ENCODE results near the gene PRSS33.

PRSS33 gene

GRCh38 chr16:2778630-2778958, 8.8 kb downstream of the PRSS33 start:
- no peak for DNase-seq

DNA sequence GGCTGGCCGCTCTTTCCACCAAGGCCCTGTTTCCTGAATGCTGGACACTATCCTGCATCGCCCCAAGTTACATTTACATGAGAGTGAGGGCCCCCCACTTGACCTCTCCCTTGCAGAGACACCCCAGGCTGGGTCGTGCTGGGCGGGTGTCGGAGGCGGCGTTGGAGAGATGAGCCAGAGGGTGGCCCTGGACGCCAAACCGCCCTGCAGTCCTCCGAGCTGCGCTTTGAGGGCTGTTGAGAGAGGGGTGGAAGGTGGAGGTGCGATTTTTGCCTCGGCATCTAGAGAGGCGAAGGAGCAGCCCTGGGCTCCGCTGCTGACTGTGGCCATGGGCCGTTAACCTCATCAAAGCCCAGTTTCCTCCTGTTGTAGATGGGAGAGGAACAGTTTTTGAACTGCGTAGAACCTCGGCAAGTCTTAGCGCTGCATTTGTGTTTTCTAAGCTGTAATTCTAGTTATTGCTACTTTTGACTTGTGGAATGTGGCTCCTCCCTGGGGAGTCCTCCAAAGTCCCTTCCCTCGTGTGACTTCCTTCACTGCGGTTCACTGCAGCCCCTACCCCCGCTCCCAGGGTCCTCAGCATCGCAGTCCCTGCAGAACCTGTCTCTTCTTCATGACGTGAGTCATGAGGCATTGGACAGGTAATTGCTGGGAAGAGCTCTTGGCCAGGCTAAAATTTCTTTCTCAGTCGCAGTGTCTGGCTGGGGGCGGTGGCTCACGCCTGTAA, 9.3 kb downstream of the PRSS33 start:
- peak in 12 of 58 donors; percentile 19 to 67 (median 56) for DNase-seq

- peak; percentile 25 to 91 (median 79) for DNase-seq
These were observed 10.0 kb downstream of the PRSS33 start, which contains the start of gene ELOB for GRCh38 chr16:2777231-2777902. Gene ELOB (minus strand): TSS chr16:2777280. CDS start chr16:2777239, 41 bp downstream.

DNA sequence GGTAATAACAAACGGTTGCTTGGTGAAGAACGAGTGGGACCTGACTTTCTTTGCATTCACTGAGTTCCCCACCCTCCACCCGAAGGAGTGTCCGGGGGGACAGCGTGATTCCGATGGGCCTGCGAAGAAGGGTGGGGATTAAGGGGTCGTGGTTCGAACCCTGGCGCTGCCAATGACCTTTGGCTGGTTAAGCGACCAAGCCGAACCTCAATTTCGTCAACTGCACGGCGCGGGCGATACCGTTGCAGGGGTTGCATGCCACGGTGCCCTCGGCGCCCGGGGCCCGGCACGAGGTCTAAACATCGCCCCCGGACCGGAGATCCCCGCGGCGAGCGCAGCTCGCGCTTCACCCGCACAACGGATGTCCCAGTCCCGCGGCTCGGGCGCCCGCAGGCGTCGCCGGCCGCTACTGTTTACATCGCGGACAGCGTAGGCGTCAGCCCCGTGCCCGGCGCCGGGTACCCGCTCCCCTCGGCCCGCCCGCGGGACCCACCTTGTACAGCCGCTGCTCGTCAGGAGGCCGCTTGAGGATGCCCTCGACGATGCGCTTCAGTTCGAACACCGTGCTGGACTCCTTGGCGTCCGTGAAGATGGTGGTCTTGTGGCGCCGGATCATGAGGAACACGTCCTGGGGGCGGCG, 10.7 kb downstream of the PRSS33 start:
- DNase-seq: peak in 11 of 58 donors; percentile 45 to 70 (median 60)

GRCh38 chr16:2775765-2776499, 11.4 kb downstream of the PRSS33 start:
- DNase-seq: no peak

- no peak for DNase-seq
These were observed 12.1 kb downstream of the PRSS33 start for GRCh38 chr16:2775131-2775716.

DNA sequence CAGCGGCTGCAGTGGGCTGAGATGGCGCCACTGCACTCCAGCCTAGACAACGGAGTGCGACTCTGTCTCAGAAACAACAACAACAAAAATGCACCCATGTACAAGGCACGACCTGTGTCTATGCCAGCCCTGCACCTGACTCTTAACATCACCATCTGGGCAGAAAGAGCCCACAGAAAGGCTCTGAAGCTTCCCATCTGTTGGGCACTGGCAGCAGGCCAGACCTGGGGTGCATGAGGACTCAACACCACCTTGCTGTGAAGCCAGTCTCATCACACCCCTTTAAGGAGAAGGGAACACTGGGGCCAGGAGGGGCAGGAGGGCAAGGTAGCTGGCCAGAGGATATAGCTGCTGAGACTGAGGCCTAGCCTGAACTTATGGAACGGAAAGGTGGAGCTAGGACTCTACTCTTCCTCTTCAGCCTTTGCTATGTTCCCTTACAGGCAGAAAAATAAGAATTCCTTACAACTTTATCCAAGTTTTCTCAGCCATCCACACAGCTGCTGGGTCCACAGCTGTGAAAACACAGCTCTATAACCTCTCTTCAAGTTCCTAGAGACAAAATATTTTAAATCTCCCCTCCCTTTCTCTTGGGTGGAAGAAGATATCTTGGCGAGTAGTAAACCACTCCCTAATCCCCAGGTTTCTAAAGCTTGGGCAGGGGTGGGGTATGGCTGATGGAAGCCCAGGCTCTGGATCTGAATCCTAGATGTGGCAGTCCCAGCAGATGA, 13.0 kb downstream of the PRSS33 start:
- DNase-seq: no peak

GRCh38 chr16:2773188-2773968, 14.0 kb downstream of the PRSS33 start:
- no peak for DNase-seq

DNA sequence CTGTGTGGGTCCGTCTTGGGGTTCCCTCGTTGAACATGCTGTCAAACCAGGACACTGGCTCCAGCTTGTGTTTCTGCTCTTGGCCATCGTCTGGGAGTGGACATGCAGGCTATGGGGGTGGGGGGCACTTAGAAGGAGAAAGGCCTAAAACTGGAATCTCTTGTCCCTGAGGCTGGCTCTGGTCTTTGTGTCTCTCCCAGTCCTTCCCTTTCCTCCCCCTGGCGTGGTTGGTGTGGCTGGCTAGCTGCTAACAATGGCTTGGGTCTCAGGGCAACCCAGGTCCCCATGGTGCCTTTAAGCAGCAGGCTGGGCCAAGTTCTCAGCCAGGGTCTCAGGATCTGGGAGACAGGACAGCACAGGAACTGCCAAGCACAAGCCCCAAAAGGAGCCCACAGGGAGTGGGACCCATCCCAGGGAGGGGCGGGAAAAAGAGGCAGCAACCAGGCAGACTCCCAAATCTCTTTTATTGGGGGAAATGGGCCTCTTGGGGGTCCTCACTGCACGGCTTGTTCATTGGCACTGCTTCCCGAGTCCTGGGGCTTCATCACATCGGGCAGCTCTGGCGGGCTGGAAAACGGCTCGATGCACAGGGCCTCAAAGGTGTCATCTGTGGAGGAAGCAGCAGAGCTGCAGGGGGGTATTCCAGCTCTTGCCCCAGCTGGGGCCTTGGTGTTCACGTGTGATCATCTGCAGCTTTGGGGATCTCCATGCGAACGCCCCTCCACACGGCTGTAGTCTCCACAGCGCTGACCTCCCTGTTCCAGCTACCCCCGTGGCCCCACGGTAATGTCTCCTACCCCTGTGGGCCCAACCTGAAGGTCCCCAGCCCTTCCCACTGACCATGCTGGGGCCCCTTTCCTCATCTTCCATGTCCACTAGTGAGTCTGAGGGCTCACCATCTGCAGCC, 15.6 kb downstream of the PRSS33 start:
- DNase-seq: no peak

DNA sequence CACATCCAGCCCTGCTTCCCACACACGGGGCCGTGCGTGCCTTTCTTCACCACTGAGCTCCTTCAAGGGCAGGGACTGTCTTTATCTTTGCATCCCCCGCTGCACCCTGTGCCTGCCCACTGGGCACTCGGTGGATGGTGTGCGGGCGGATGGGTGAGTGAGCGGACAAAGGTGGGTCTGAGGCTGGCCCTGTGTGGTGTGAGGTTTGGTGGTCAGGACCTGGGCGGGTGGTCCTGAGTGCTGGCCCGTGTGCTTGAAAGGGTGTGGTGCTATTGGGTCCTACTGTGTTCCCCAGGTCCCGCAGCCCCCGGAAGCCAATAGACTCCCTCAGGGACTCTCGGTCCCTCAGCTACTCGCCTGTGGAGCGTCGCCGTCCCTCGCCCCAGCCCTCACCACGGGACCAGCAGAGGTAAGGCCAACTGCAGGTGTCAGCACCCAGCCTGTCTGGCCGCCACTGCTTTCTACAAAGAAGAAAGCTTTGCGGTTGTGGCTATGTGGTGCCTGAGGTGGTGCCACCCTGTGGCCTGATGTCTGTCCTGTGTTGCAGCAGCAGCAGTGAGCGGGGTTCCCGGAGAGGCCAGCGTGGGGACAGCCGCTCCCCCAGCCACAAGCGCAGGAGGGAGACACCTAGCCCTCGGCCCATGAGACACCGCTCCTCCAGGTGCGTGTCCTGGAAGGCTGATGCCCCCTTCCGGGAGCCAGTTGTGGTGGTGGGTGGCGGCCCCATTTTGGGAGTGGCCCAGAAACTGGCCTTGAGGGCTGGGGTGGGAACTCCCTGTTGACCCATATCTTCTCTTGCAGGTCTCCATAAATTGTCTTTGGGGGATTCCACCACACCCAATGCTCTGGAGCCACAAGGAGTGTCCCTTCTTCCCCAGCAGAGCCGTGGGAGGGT, 17.1 kb downstream of the PRSS33 start:
- no peak for DNase-seq

DNA sequence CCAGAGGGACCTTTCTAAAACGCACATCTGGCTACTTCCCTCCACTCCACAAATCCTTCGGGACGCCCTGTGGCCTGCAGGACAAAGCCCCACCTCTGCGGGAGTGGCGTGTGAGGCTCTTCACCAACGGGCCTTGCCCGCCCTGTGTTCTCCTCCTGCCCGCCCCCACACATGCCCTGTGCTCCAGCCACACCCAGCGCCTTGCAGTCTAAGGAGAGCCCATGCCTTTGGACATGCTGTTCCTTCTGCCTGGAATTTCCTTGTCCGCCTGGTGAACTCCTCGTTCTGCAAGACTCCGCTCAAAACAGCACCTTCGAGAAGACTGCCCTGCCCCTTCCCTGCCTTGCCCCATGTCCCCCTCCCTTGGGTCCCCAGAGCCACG, 17.7 kb downstream of the PRSS33 start:
- DNase-seq: no peak

DNA sequence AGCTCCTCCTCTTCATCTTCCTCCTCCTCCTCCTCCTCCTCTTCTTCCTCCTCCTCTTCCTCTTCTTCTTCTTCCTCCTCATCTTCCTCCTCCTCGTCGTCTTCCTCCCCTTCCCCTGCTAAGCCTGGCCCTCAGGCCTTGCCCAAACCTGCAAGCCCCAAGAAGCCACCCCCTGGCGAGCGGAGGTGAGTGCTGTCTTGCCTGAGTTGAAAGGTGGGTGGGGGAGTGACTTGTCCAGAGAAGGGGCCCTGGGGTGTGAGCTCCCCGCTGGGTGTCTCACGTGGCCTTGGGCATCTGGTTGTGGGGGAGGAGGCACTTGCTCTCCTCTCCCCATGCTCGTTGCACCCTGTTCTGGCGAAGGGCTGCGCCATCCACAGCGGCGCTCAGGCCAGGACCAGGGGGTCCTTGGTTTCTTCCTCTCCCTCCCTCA, 18.2 kb downstream of the PRSS33 start:
- DNase-seq: no peak

- DNase-seq: no peak
These were observed 18.8 kb downstream of the PRSS33 start for GRCh38 chr16:2768403-2769089.

DNA sequence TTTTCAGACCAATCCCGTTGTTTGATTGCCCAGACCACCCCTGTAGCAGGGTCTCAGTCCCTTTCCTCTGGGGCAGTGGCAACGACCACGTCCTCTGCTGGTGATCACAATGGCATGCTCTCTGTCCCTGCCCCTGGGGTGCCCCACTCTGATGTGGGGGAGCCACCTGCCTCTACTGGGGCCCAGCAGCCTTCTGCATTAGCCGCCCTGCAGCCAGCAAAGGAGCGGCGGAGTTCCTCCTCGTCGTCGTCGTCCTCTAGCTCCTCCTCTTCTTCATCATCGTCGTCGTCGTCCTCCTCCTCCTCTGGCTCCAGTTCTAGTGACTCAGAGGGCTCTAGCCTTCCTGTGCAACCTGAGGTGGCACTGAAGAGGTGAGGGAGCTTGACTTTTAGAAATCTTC, 19.5 kb downstream of the PRSS33 start:
- DNase-seq: no peak

- DNase-seq: no peak
These were observed 20.1 kb downstream of the PRSS33 start for GRCh38 chr16:2767140-2767731.

GRCh38 chr16:2766430-2767139, 20.8 kb downstream of the PRSS33 start:
- no peak for DNase-seq

All from anterior cingulate cortex (tissue), 58 donors.